ENCODE measurements around the gene INAFM2. TPM values are rescaled to one million over a fixed set of nuclear protein-coding genes. Genes with fewer than 3 reads are reported as not detected.
A peak's percentile ranks its signal among the peaks of the same experiment; 100 is the strongest.

The INAFM2 gene
- total RNA-seq, 4 donors from 2014 or later, result 9.1 to 17.5 (median 12.2) TPM

DNA sequence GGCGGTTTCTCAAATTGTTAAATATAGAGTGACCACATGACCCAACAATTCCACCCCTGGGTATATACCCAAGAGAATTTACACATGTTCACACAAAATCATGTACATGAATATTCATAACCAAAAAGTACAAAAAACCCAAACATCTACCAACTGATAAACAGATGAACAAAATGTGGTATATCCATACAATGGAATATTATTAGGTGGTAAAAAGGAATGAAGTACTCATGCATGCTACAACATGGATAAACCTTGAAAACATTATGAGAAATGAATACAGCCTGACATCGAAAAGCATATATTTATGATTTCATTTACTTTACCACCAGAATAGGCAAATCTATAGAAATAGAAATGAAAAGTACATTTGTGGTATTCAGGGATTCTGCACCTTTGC, 23.1 kb upstream of the INAFM2 start:
- no peak for DNase-seq (ENCODE audit: low spot score)
- ATAC-seq (ENCODE audit: low FRiP score), result no peak
- TF ChIP-seq, protein P1, sequence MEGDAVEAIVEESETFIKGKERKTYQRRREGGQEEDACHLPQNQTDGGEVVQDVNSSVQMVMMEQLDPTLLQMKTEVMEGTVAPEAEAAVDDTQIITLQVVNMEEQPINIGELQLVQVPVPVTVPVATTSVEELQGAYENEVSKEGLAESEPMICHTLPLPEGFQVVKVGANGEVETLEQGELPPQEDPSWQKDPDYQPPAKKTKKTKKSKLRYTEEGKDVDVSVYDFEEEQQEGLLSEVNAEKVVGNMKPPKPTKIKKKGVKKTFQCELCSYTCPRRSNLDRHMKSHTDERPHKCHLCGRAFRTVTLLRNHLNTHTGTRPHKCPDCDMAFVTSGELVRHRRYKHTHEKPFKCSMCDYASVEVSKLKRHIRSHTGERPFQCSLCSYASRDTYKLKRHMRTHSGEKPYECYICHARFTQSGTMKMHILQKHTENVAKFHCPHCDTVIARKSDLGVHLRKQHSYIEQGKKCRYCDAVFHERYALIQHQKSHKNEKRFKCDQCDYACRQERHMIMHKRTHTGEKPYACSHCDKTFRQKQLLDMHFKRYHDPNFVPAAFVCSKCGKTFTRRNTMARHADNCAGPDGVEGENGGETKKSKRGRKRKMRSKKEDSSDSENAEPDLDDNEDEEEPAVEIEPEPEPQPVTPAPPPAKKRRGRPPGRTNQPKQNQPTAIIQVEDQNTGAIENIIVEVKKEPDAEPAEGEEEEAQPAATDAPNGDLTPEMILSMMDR (IDR thresholded peaks at IDR 0.05), result no peak

DNA sequence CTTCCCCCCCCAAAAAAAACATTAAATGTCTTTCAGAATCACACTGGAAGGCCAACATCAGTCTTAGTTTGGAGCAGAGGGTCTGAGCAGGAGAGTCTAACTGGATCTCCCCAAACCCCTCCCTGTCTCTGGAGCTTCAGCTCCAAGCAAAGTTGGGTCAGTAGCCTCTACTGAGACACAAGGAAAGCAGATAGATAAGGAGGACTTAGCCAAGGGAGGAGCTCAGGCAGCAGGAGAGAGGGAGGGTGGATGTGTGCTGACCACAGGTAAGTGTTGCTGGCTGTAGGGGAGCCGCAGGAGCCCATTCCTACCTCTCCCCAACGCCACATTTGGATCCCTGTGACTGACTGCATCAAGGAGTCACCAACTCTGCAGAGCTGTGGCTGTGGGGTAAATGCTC, 22.7 kb upstream of the INAFM2 start:
- DNase-seq (ENCODE audit: low spot score) (no peak), ATAC-seq (ENCODE audit: low FRiP score) (no peak)
- TF ChIP-seq, protein P1 (IDR thresholded peaks at IDR 0.05), result no peak

DNA sequence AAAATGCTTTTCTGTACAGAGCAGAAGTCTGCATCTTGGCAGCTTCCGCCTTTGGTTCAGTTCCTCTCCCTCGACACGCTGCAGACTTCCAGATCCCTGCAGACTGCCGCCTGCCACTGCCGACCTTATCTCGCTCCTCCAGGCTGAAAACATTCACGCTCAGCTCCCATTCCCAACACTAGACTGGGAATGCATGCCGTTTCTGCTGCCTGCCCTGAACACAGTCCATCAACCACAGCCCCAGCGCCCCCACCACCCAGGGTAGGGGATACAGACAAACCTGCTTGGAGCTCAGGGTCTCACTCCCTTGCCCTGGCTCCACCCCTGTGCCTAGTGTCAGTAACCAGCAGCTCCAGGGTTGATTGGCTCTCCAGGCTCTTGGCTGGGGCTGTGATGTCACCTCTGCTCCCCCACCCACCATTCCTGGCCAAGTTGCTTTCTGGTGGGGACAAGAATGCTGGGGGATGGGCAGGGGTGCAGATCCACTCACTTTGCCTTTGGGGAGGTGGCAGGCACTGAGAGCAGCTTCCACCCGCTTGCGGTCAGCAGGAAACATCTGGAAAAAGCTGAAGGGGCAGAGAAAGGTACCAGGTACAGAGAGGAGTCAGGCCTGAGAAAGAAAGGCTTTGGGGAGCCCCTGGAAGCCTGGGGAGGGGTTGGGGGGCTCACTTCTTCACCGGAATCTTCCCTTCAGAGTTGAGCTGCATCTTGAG, 21.9 kb upstream of the INAFM2 start:
- no peak for DNase-seq (ENCODE audit: low spot score)
- TF ChIP-seq, protein P1 (IDR thresholded peaks at IDR 0.05), result no peak
- ATAC-seq (ENCODE audit: low FRiP score), result no peak

DNA sequence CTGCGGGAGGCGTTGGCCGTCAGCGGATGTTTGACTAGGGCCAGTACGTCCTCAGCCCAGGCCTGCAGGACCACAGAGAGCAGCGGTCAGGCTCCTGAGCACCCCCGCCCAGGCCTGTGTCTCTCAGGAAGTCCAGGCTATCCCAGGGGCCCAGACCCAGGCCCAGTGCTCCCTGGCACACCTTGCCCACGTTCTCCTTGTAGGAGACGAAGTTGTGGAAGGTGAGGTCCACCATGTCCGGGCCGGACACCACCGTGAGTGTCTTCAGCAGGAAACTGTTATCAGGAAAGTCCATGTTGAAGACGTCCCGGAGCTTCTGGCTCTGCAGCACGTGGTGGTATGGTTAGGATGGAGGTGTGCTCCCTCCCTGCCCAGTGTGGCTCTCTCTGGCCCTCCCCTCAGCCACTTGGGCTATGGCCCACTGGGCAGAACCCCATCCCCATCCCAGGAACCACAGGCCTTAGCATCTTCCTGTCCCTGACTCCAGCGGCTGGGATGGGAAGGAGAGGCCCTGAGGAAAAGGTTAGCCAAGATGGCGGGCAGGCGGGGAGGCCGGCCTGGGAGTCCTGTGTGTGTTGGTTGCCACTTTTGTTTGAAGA, 21.1 kb upstream of the INAFM2 start:
- TF ChIP-seq, protein P1 (IDR thresholded peaks at IDR 0.05), result no peak
- ATAC-seq (ENCODE audit: low FRiP score) (no peak), DNase-seq (ENCODE audit: low spot score) (no peak)

DNA sequence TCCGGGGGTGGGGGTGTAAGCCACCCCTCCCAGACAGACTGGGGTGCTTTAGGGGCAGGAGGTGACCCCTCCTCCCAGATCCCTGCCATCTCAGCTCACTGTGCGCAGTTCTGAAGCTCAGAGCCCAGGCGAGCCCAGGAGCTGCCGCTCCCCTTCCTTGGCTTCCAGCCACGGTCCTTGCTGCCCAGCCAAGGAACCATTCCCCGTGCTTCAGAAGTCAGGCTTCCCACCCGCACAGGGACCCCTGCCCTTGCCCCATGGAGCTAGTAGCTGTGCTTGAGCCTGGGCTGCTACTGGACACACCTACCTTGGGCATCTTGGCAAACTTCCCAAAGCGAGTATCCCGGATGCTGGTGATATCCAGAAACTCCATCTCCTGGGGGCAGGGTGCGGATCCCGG, 20.5 kb upstream of the INAFM2 start:
- TF ChIP-seq, protein P1 (IDR thresholded peaks at IDR 0.05), result no peak
- DNase-seq (ENCODE audit: low spot score) (no peak), ATAC-seq (ENCODE audit: low FRiP score) (no peak)

DNA sequence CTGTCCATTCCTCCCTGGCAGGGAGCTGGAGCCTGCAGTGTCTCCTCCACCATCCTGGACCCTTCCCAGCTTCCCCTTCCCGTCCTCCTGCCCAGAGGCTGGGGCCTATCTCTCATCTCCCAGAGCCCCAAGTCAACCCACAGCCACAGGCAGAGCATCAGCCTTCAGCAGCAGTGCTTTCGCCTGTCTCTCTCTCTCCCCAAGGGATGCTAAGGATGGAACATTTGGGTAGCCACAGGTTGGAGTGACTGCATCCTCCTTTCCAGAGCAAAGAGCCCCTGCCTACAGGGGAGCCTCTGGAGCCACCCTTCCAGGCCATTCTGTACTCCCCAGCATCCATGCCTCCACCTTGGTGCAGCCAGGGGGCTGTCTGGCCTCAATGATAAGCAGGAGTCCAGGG, 19.9 kb upstream of the INAFM2 start:
- ATAC-seq (ENCODE audit: low FRiP score) (no peak), DNase-seq (ENCODE audit: low spot score) (no peak)
- TF ChIP-seq, protein P1 (IDR thresholded peaks at IDR 0.05), result no peak

DNA sequence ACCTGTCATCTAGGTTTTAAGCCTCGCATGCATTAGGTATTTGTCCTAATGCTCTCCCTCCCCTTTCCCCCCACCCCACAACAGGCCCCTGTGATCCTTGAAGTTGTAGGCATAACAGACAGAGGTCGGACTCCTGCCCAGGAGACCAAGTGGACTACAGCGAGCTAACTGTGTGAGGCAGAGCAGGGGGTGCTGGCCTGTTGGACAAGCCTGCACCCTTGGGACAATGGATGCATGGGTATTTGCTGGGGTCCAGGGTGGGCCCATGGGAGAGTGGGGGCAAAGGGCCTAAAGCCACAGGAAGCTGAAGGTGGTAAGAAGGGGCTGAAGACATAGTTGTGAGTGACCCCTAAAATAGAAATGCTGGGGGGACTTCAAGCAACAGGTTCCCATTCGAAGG, 18.2 kb upstream of the INAFM2 start:
- DNase-seq (ENCODE audit: low spot score), result peak; percentile 10
- TF ChIP-seq, protein P1 (IDR thresholded peaks at IDR 0.05), result no peak
- ATAC-seq (ENCODE audit: low FRiP score), result no peak
